Measurements from ENCODE around the gene DEPDC4.

Gene DEPDC4

GRCh38 chr12:100213016-100213891 is 53.6 kb downstream of the DEPDC4 start:
- no peak for TF ChIP-seq CTCF (IDR thresholded peaks at IDR 0.05; ENCODE audit: low read depth, low read length)
- no peak overlapping the region for H3K4me3 ChIP-seq (ENCODE audit: low read depth, low read length)

- H3K4me3 ChIP-seq (ENCODE audit: low read depth, low read length), result no peak overlapping the region
- no peak for TF ChIP-seq CTCF (IDR thresholded peaks at IDR 0.05; ENCODE audit: low read depth, low read length)
Measured at GRCh38 chr12:100211698-100212097, 55.2 kb downstream of the DEPDC4 start.

GRCh38 chr12:100208834-100209233 is 58.0 kb downstream of the DEPDC4 start:
- no peak overlapping the region for H3K4me3 ChIP-seq (ENCODE audit: low read depth, low read length)
- TF ChIP-seq CTCF (IDR thresholded peaks at IDR 0.05; ENCODE audit: low read depth, low read length), result no peak

DNA sequence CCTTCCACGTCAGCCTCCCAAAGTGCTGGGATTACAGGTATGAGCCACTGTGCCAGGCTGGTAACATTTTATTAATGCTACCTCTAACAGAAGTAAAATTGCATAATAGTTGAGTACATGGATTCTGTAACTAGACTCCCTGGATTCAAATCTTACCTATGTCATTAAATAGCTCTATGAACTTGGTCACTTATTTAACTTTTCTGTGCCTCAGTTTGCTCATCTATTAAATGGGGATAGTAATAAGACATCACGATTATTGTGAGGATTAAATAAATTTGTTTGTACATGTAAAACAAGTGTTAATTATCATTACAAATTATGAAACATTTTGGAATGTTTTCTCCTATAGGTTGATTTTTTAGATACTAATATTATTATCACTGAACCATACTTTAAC is 59.6 kb downstream of the DEPDC4 start:
- TF ChIP-seq CTCF (IDR thresholded peaks at IDR 0.05; ENCODE audit: low read depth, low read length), result no peak
- H3K4me3 ChIP-seq (ENCODE audit: low read depth, low read length), result no peak overlapping the region

DNA sequence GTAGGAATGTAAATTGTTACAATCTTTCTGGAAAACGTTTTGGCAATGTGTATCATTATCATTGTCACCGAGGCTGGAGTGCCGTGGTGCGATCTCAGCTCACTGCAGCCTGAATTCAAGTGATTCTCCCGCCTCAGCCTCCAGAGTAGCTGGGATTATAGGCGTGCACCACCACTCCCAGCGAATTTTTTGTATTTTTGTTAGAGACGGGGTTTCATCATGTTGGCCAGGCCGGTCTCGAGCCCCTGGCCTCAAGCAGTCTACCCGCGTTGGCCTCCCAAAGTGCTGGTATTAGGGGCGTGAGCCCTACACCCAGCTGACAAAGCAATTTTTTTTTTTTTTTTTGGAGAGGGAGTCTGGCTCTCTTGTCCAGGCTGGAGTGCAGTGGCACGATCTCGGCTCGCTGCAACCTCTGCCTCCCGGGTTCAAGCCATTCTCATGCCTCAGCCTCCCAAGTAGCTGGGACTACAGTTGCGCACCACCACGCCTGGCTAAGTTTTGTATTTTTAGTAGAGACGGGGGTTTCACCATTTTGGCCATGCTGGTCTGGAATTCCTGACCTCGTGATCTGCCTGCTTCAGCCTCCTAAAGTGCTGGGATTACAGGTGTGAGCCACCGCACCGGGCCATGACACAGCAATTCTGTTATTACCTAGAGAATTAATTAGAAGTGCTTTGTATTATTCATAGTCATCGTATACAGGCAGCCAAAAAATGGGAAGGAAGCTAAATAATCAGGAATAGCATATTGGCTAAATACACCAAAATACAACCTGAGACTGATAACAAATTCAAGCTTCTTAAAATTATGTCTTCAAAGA is 65.1 kb downstream of the DEPDC4 start:
- peak overlapping the region; percentile 67 for H3K4me3 ChIP-seq (ENCODE audit: low read depth, low read length)

DNA sequence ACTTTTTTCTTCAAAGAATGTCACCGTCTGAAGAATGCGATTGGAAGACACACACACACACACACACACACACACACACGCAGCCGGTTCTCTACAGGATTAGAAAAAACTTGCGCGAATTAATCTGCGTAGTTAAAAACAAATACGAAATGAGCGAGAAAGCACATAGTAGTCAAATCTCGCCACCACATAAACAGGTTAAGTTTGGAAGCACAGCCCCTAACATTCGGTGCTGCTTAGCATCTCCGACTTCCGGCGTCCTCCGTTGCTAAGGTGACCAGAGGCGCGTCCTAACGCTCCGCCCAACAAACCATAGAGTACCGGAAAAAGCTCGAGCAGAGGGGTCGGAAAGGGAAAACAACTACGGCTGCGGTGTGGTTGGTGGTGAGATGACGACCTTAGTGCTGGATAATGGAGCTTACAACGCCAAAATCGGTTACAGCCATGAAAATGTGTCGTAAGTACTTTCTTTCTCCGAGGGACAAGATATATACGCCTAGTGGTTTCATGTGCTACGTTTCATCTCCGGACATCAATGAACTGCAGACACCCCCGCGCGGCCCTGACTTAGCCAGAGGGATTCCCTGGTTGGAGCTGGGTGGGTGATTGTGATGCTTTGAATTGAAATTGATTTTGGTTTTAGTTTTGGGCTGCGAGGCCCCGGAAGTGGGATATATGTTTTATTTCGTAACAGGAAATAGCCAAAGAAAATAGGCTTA is 66.3 kb downstream of the DEPDC4 start, which contains the start of gene ACTR6:
ACTR6 (plus strand) TSS at position 353 of the 719 bp plus-strand sequence; CDS start at position 390, 37 bp downstream.
- H3K4me3 ChIP-seq (ENCODE audit: low read depth, low read length), result peak within 1 kb of the TSS; percentile 67
- TF ChIP-seq CTCF (IDR thresholded peaks at IDR 0.05; ENCODE audit: low read depth, low read length), result no peak

More for the DNA sequence above, 65.1 kb downstream of the DEPDC4 start:
- no peak for TF ChIP-seq CTCF (IDR thresholded peaks at IDR 0.05; ENCODE audit: low read depth, low read length)

Data from WI38 (cell line).